HCT116 (cell line): Measurements from ENCODE around the gene STX1B. TPM values are rescaled to one million over a fixed set of nuclear protein-coding genes. Genes with fewer than 3 reads are reported as not detected.

Experiments used
- ATAC-seq: fragments of 200-7000 bp; cut with Tn5 transposase; 2 replicates; pipeline ENCODE4 v1.9.1; 2020; ENCODE audit warnings: mild to moderate bottlenecking, moderate library complexity
- BruUV-seq: library from RNA; stranded (reverse); fragments of 400-500 nt; replicated peaks from 2 replicates; lab custom pipeline; 2021; lab: Mats Ljungman, UMichigan
- CTCF ChIA-PET: fragments of 300-600 bp; sonication (Branson Sonifier 250); formaldehyde crosslinking; loops from one replicate; lab custom pipeline; 2021; ENCODE audit warnings: antibody characterized with exemption; lab: Charles Lee
- POLR2A ChIA-PET: fragments of 300-600, 350-600 bp; sonication (Branson Sonifier 250); formaldehyde crosslinking; loops from one replicate; lab custom pipeline; 2021; ENCODE audit warnings: antibody characterized with exemption; lab: Charles Lee
- RAD21 ChIA-PET, 2 experiments: fragments of 300-600 bp; sonication (Branson Sonifier 250); formaldehyde crosslinking; loops; one replicate each; lab custom pipeline; 2023; ENCODE audit warnings: low total read pairs in 2 of 2; ENCODE audit not compliant: uncharacterized antibody in 2 of 2, unreplicated experiment in 2 of 2, low non-redundant PET in 1 of 2; lab: Charles Lee
- DNase-seq: peaks from one replicate; pipeline ENCODE4 v3.0.0-alpha.2; 2010; ENCODE audit warnings: low read depth, low spot score
- H2AFZ ChIP-seq: fragments of 200-600 bp; shearing (Covaris generic), sonication (generic); 2 replicates; pipeline ENCODE4 v1.6.1; 2017; ENCODE audit warnings: low read depth, mixed run types, mixed read lengths, antibody characterized with exemption, low read length; ENCODE audit not compliant: poor library complexity, severe bottlenecking
- H3K27ac ChIP-seq: 2 replicates; pipeline ENCODE4 v1.5.1; 2012; ENCODE audit warnings: low read depth, low read length
- H3K27me3 ChIP-seq: fragments of 200-600 bp; sonication (generic); 2 replicates; pipeline ENCODE4 v1.6.1; 2016; ENCODE audit warnings: mixed run types, low read length, mixed read lengths; ENCODE audit not compliant: insufficient read depth
- H3K36me3 ChIP-seq, 2 experiments: fragments of 200-500 bp in 1 of 2; fragments of 200-600 bp in 1 of 2; sonication (Bioruptor generic) in 1 of 2; sonication (generic) in 1 of 2; 2 replicates each; pipeline versions ENCODE4 v1.5.1 to v1.6.1; 2014 to 2016; ENCODE audit warnings: low read length in 2 of 2, inconsistent platforms in 1 of 2, mixed read lengths in 1 of 2, mixed run types in 1 of 2; ENCODE audit not compliant: insufficient read depth in 2 of 2, control insufficient read depth in 1 of 2
- H3K4me1 ChIP-seq, 2 experiments: fragments of 200-600 bp in 1 of 2; sonication (generic) in 1 of 2; 2 replicates each; pipeline versions ENCODE4 v1.5.1 to v1.6.1; 2012 to 2017; ENCODE audit warnings: low read length in 2 of 2, inconsistent platforms in 1 of 2, mild to moderate bottlenecking in 1 of 2, mixed read lengths in 1 of 2, mixed run types in 1 of 2, moderate library complexity in 1 of 2; ENCODE audit not compliant: insufficient read depth in 2 of 2, control insufficient read depth in 1 of 2
- H3K4me2 ChIP-seq: fragments of 200-600 bp; sonication (generic); 2 replicates; pipeline ENCODE4 v1.6.1; 2017; ENCODE audit warnings: mixed run types, low read length, mixed read lengths
- H3K4me3 ChIP-seq, 2 experiments: fragments of 200-600 bp in 1 of 2; sonication (generic) in 1 of 2; replicated peaks in 1 of 2; 2 replicates each; pipeline ENCODE4 v1.5.1; 2011 to 2016; ENCODE audit warnings: low read length in 2 of 2, control low read depth in 1 of 2, low read depth in 1 of 2, mild to moderate bottlenecking in 1 of 2, mixed read lengths in 1 of 2, mixed run types in 1 of 2
- H3K79me2 ChIP-seq: fragments of 200-600 bp; sonication (generic); 2 replicates; pipeline ENCODE4 v1.6.1; 2017; ENCODE audit warnings: mild to moderate bottlenecking, mixed run types, low read length, moderate library complexity, mixed read lengths; ENCODE audit not compliant: insufficient read depth
- H3K9ac ChIP-seq: fragments of 200-600 bp; sonication (generic); 2 replicates; pipeline ENCODE4 v1.6.1; 2016; ENCODE audit warnings: low read length, mixed read lengths
- H3K9me2 ChIP-seq: fragments of 200-600 bp; sonication (generic), shearing (Covaris generic); 2 replicates; pipeline ENCODE4 v1.6.1; 2017; ENCODE audit warnings: mixed run types, mild to moderate bottlenecking, moderate library complexity; ENCODE audit not compliant: insufficient read depth
- H3K9me3 ChIP-seq, 2 experiments: fragments of 200-500 bp in 1 of 2; fragments of 200-600 bp in 1 of 2; sonication (Bioruptor generic) in 1 of 2; sonication (generic) in 1 of 2; 2 replicates each; pipeline ENCODE4 v1.6.1; 2014 to 2017; ENCODE audit warnings: low read length in 2 of 2, mixed read lengths in 2 of 2, inconsistent platforms in 1 of 2, low read depth in 1 of 2, mild to moderate bottlenecking in 1 of 2, mixed run types in 1 of 2, moderate library complexity in 1 of 2; ENCODE audit not compliant: control insufficient read depth in 1 of 2, insufficient read depth in 1 of 2
- H4K20me1 ChIP-seq: fragments of 200-600 bp; sonication (generic), shearing (Covaris generic); 2 replicates; pipeline ENCODE4 v1.6.1; 2017; ENCODE audit warnings: mixed run types, mild to moderate bottlenecking, moderate library complexity; ENCODE audit not compliant: insufficient read depth
- CTCF ChIP-seq, 3 experiments: fragments of 200-600 bp in 1 of 3; sonication (generic) in 1 of 3; IDR thresholded peaks in 2 of 3; conservative IDR thresholded peaks in 1 of 3; 2 replicates each; pipeline ENCODE4 v1.5.1; 2012 to 2017; ENCODE audit warnings: low read depth in 2 of 3, low read length in 2 of 3, antibody characterized with exemption in 1 of 3, borderline replicate concordance in 1 of 3, control low read depth in 1 of 3, mild to moderate bottlenecking in 1 of 3, mixed read lengths in 1 of 3, mixed run types in 1 of 3, moderate library complexity in 1 of 3; ENCODE audit not compliant: insufficient read depth in 1 of 3
- ELF1 ChIP-seq: IDR thresholded peaks from 2 replicates; pipeline ENCODE4 v1.6.1; 2012; ENCODE audit warnings: low read depth, borderline replicate concordance
- MAX ChIP-seq: IDR thresholded peaks from 2 replicates; pipeline ENCODE4 v1.6.1; 2012
- POLR2A ChIP-seq: IDR thresholded peaks from 2 replicates; pipeline ENCODE4 v1.7.0; 2011; ENCODE audit warnings: borderline replicate concordance; ENCODE audit not compliant: insufficient read depth, insufficient read length; ENCODE audit errors: extremely low read depth
- POLR2AphosphoS5 ChIP-seq: IDR thresholded peaks from 2 replicates; pipeline ENCODE4 v1.6.1; 2011; ENCODE audit warnings: mild to moderate bottlenecking, low read depth, low read length, moderate library complexity
- RAD21 ChIP-seq: IDR thresholded peaks from 2 replicates; pipeline ENCODE4 v1.6.1; 2012; ENCODE audit warnings: low read depth, mild to moderate bottlenecking
- TCF7L2 ChIP-seq: IDR thresholded peaks from 2 replicates; pipeline ENCODE4 v1.7.0; 2011; ENCODE audit warnings: borderline replicate concordance, inconsistent platforms; ENCODE audit not compliant: insufficient read depth, insufficient read length; ENCODE audit errors: extremely low read depth
- YY1 ChIP-seq: IDR thresholded peaks from 2 replicates; pipeline ENCODE4 v1.6.1; 2011; ENCODE audit warnings: low read length, low read depth, moderate library complexity, mild to moderate bottlenecking; ENCODE audit not compliant: insufficient replicate concordance; ENCODE audit errors: extremely low read depth
- intact Hi-C: fragments of 100-400 bp; cut with micrococcal nuclease; formaldehyde crosslinking; loops from 2 replicates; pipeline ENCODE4 v1.10.0; 2022
- total RNA-seq: library from RNA; stranded (reverse); gene quantifications from one replicate; pipeline ENCODE4 v1.2.1, GENCODE V29; 2021; ENCODE audit not compliant: unreplicated experiment

The STX1B gene
- total RNA-seq, 1 experiment from 2014 or later: 1.6 TPM

- Histone ChIP-seq H3K4me1 (peaks cover 0 to 14% of the 10 kb centered on the region in 2 experiments; a peak in 3 of 4 replicates), H4K20me1 (no peaks in the 10 kb centered on the region), H3K36me3 (no peaks in the 10 kb centered on the region; a peak in 1 of 4 replicates), H3K79me2 (no peaks in the 10 kb centered on the region), H3K9me2 (no peaks in the 10 kb centered on the region), H3K9me3 (no peaks in the 10 kb centered on the region), H3K4me3 (peak overlapping the region; percentile 35 to 45), H2AFZ (no peak overlapping the region), H3K27ac (peak overlapping the region; percentile 49; the same call in 1 of the 2 replicates), H3K9ac (peak overlapping the region; percentile 57), H3K27me3 (no peaks in the 10 kb centered on the region), H3K4me2 (peak overlapping the region; percentile 73)
- ChIA-PET RAD21 (interaction anchor here (0.6 to 1.8 kb wide), 11 partner anchors 11 to 348 kb away, joined by 3 to 7 read pairs (median 4); partner anchors contain the start of genes KAT8 (in 1 of the 2), VKORC1 (in 1 of the 2), ZNF646 (in 1 of the 2) and ZNF668 (in 1 of the 2)), CTCF (interaction anchor here (0.8 to 4.0 kb wide), 29 partner anchors 8 to 883 kb away, joined by 3 to 29 read pairs (median 5); partner anchors contain the start of genes ARMC5, KAT8, STX4 and VKORC1), POLR2A (interaction anchor here (1.0 to 1.8 kb wide), 3 partner anchors 89 to 194 kb away, joined by 3 to 6 read pairs (median 4); partner anchors contain the start of genes FUS, ZNF646 and ZNF668)
- intact Hi-C loops: loop anchor here (1.0 to 10.0 kb wide), 6 partner anchors 31 to 883 kb away; no protein-coding TSS in a partner anchor
- no peak for TF ChIP-seq ELF1
- no peak for TF ChIP-seq POLR2A
- TF ChIP-seq YY1: peak; percentile 61
- peak; percentile 22 to 46 (median 40); a peak in 3 of 6 replicates for TF ChIP-seq CTCF (IDR thresholded peaks at IDR 0.05 in 2 of 3, conservative IDR thresholded peaks at IDR 0.05 in 1 of 3; ENCODE audit: borderline replicate concordance in 1 of 3, insufficient read depth in 1 of 3, low read depth in 2 of 3, low read length in 2 of 3)
- TF ChIP-seq MAX: peak; percentile 56
- TF ChIP-seq POLR2AphosphoS5: peak; percentile 3; the same call in 1 of the 2 replicates
- TF ChIP-seq RAD21: peak; percentile 89
- no peak for TF ChIP-seq TCF7L2
- ATAC-seq (peak; percentile 77), DNase-seq (peak; percentile 37)
- BruUV-seq: no TSS peak
Observed at GRCh38 chr16:30985401-30986128, 24.9 kb downstream of the STX1B start.
